GM12892 (cell line): ENCODE results near the gene TBCD.

ENCODE experiments used
- POLR2A ChIP-seq: IDR thresholded peaks from 2 replicates; pipeline ENCODE4 v1.6.1; 2011; ENCODE audit warnings: low read depth, low read length, control low read depth
- POLR2AphosphoS5 ChIP-seq: IDR thresholded peaks from 2 replicates; pipeline ENCODE4 v1.6.1; 2011; ENCODE audit warnings: low read depth, low read length, control low read depth
- TAF1 ChIP-seq: IDR thresholded peaks from 2 replicates; pipeline ENCODE4 v1.6.1; 2011; ENCODE audit warnings: low read depth, mild to moderate bottlenecking, control low read depth, low read length, borderline replicate concordance

- TF ChIP-seq POLR2A = no peak
- TF ChIP-seq TAF1 = no peak
- TF ChIP-seq POLR2AphosphoS5 = no peak
Observed at GRCh38 chr17:82970067-82970466, 218.2 kb downstream of the TBCD start.
